CD4-positive, alpha-beta T cell treated with Interleukin-12 subunit alpha and Interleukin-12 subunit beta, for 1 hour (primary cell): ENCODE data around the gene BRF1.

ENCODE experiments used
- DNase-seq: peaks from one replicate; pipeline ENCODE4 v3.0.0-alpha.2; 2020

Gene BRF1

DNA sequence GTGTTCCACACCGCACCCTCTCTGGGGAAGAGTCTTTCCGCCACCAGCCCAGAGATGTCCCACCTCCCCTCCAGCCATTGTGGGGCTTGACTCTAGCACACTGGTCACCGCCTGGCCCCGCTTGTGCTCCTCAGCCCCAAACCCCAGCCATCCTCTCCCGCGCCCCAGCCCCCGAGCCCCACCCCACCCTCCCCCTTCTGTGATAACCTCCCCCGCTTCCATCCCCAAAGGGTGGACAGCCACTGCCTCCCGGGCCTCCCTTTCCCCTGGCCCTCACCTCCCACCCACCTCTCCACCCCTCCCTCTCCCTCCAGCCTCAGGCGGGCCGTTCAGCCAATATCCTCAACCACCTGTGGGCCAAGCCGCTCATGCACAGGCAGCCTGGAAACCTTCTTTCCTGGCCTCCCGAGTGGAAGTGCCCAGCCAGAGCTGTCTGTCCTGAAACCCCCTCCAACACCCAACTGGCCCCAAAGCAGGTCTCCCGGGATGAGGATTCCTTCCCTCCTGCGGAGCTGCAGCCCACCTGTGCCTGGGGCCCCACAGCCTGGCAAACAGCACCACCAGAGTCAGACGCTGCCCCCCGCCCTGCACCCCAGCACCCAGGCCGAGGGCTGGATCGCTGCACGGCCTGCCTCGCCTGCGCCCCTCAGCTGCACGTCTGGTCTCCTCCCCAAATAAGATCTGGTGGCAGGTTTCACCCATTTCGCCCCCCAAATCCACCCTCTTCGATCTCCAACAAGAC is 92.6 kb downstream of the BRF1 start:
- DNase-seq = no peak

DNA sequence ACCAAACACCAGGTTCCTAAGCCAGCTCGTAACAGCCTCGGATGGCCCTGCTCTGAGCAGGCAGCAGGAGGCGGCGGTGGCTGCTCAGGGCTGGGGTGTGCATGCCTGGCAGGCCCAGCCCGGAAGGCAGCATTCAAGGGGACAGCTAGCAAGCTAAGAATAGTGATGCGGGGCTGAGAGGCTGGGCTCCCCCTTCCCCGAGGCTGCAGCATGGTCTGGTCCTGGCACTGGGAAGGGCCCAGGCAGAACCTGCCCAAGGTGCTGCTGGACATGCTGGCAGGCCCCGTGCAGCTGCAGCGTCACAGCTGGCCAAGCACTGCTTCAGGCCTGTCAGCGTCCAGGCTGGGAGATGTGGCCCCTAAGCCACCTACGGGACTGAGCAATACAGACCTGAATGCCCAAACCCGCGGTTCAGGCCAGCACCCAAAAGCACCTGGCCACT is 93.3 kb downstream of the BRF1 start:
- no peak for DNase-seq

DNA sequence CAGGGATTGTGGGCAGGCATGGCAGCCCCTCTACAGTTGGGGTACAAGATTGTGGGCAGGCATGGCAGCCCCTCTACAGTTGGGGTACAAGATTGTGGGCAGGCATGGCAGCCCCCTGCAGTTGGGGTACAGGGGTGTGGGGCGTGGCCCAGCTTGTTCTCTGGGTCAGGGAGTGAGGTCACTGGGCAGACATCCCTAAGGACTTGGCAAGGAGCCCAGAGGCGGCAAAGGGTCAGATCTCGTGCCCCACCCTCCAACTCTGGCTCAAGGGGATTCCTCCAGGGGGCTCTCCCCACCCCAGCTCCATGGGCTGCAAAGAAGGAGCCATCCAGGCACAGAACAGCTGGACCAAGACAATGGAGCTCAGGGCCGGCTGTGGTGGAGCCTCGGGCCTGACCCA is 93.9 kb downstream of the BRF1 start:
- DNase-seq = no peak

DNA sequence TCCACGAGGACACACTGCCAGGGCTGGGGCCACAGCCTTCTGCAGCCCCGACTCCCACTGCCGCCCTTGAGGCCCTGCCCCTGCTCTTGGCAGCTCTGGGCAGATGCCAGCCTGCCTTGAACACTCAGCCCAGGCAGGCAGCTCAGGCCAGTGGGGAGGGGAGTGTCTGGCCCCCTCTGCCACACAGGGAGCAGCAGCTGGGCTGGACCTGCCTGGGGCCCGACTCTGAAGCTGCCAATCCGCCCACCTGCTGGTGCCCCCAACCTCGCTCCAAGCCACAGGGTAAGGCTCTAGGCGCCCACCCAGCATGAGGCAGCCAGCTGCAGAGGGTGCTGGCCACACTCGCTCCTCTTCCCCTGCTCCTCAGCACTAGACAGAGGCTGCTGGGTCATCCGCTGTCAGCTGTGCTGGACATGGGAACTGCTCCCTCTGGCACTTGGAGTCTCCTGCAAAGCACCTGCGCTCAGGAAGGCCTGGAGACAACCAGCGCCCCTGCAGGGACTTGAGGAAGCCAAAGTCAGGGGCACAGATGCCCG is 95.1 kb downstream of the BRF1 start:
- no peak for DNase-seq

DNA sequence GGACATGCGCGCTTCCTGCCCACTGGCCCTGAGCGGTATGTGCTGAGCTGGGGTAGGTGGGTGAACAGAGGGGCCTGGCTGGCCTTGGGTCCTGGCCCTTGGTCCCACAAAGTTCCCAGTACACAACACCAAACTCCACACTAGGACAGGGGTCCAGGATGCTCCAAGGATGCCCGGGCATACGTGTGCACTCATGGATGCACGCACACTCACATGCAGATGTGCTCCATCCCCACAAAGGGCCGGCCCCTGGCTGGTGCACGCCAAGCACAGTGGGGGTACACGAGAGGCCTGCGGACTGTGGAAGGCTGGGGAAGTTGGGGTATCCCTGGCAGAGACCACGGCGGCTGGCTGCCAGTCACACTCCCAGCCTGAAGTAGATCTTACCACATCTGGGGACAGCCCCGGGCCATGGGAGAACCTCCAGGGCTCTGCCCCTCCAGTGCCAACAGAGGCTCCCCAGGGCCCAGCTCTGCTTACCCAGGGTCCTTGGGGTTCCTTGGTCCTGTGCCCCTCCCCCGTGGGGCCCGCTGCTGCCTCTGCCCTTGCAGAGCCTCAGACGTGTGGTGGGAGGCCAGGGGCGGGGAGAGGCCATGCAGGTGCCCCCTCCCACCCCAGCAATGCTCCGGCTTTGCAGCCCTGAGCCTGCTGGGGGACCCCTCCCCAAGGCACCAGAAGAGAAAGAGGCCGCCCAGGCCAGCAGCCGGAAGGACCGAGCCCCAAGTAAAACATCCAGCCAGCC is 95.7 kb downstream of the BRF1 start:
- no peak for DNase-seq

DNA sequence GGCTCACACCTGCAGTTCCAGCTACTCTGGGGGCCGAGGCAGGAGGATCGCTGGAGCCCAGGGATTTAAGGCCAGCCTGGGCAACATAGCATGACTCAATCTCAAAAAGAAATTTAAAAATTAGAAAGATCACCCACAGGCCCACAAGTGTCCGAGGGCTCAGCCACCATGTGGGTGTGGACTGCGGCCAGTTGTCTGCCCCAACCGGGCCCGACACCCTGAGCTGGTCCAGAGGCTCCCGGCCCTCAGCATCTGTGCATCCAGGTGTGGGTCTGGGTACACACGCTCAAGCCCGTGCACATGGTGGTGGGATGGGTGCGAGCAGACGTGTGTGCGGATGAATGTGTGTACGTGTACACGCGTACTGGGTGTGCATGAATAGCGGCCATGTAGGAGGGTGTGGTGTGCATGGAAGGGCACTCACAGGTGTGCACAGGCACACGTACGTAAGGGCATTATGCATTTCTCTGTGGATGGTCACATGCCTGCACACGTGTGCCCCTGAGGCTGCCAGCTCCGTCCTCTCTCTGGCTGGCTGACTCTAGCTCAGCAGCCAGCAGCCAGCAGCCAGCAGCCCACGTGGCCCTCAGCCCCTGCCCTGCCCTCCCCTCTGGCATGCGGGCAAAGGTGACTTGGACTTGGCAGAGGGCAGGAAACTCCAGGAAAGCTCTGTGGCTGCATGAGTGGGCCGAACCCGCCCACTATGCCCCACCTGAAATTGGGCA is 96.4 kb downstream of the BRF1 start:
- DNase-seq = no peak

DNA sequence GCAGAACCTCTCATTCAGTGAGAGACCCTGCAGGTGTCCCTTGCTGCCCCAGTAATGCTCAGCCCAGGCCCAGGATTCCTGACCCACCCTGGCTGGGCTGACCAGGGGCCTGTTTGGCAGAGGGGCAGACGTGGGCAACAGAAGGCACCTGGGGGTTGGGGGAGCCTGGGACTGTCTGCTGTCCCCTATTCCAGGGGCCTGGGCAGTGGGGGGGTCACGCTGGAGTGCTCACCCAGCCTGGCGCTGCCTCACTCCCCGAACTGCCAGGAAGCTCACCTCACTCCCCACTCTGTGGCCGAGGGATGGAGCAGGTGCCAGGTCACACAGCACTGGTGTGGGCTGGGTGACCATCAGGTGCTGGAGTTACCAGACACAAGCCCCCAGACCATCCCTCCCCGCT is 97.1 kb downstream of the BRF1 start:
- DNase-seq = no peak

DNA sequence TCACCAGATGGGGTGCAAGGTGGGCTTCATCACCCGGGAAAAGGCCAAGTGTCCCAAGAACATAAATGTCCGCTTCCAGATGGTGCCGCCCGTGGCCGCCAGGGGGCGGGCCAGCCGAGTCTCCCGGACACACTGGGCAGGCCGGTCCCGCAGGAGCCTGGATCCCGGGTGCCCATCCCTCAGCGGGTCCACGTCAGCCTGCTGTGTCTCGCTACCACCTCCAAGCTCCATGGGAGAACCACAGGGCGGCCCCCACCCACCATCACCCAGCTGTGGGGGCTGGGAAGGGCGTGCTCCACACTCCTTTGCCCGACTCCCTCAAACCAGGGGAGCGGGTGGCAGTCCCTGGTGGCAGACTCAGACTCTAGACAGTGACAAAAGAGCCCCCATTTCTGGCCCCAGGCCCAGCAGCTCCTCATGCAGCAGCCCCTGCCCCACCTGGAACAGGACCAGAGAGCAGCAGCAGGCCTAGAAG is 97.7 kb downstream of the BRF1 start:
- DNase-seq = peak; percentile 61

DNA sequence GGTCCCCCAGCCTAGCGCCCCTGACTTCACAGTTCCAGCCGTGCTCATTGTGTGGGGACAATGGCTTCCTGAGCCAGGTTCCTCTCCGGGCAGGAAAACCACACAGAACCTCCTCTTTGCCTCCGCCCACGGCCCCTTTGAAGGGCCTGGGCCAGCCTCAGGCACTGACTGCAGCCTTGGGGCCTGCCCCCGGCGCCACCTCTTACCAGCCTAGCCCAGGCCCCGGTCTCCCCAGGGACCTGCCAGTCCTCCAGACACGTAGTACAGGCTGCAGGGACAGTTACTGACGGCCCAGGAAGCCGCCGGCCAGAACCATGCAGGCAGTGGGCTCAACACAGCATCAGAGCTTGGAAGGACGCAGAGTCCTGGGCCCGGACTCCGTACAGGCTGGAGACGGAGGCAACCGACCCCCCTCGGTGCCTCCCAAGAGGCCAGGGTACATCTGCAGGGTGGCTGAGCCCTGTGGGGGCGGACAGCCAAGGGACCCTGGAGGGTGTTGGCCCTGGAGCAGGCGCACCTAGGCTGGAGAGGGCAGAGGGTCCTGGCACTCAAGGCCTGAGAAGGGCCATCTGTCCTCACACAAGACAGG is 98.8 kb downstream of the BRF1 start:
- no peak for DNase-seq

DNA sequence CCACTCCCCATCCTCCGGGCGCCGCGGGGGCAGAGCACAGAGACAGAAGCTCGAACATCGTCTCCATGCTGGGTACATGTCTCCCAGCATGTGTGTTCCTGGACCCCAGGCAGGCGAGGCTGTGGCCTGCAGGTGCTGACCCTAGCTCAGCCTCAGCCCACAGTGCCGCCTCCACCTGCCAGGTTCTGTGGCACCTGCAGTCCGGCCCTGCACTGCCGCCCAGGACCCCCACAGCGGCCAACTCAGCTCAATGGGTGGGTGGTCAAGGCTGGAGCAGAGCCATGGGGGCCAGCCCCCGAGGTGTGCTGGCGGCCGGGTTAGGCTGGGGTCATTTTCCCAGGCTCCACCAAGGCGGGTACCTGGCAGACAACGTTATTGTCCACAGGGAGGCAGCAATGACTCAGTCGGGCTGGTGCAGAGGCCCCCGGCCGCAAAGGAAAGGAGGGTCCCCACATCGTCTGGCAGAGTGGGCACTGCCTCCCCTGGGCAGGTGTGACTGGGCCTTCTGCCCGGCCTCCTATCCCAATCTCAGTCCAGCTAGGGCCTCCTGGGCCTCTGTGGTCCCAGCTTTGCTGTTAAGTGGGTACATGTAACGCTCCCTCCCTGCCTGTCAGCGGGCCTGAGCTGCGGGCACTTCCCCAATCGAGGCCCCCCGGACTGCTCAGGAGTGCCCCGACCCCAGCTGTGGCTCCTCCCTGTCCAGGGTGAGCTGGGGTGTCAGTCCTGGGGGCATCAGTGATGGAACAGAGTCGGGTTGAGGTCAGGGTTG is 99.5 kb downstream of the BRF1 start:
- no peak for DNase-seq

DNA sequence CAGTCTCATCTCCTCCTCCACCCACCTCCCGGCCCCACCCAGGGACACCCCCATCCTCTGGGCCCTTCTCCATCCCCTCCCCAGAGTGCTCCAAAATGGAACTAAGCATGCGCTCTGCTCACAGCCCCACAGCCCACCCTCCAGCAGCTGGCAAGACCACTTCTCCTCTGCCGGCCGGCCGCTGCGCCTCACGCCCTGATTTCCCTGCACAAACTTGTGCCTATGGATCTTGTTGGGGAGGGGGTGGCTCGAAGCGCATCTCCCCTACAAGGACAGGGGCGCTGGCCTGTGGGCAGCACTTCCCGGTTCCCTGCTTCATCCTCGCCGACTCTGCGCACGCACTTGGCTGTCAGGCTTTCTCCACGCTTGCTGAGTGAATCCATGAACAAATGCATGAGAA is 100.2 kb downstream of the BRF1 start:
- DNase-seq = no peak

DNA sequence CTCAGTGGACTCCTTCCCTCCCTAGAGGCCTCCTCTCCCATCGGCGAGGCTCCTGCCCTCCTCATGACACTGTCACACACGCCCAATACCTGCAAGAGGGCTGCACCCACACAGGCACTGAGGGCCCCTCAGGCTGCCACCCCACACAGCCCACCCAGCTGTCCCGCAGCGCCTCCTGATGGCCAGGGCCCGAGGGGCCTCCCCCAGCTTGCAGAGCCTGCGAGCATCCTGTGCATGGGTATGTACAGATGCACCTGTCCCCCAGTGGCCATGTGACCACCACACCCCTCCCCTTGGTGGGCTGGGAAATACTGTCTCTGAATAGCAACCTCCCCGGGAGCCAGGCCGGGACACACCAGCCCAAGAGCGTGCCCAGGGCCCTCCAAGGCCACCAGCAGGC is 100.7 kb downstream of the BRF1 start:
- DNase-seq = no peak

DNA sequence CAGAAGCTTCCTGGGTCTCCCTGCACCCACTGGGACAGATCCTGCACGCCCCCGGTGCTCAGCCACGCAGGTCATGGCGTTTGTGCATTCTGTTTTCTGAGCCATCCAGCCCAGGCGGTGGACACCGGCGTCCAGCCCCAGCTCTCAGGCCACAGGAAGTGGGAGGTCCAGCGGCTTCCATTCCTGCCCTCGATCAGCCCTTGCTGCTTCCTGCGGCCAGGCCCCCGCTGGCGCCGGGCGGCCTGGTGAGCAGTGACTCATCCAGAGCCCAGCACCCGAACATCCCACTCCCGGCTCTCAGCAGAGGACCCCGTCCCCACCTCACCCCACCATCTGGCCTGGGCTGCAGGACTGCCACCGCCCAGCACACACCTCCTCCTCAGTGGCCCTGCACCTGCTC is 101.7 kb downstream of the BRF1 start:
- no peak for DNase-seq

DNA sequence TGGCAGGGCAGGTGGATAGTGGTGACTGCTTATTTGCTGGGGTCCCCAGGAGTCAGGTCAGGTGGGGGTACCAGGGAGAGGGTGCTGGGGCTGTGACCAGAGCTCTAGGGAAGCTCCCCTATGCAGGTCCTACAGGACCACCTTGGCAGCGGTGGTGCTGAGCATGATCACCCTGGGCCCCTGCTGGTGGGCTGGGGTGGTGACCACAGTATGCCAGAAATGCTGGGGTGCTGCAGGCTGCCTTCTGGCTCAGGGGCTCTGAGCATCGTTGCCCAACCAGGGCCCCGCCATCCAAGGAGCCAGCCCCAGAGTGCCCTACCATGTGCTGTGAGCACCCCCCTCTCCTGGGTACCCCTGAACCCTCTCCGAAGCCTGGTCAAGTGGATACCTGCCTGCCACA is 102.2 kb downstream of the BRF1 start:
- no peak for DNase-seq

DNA sequence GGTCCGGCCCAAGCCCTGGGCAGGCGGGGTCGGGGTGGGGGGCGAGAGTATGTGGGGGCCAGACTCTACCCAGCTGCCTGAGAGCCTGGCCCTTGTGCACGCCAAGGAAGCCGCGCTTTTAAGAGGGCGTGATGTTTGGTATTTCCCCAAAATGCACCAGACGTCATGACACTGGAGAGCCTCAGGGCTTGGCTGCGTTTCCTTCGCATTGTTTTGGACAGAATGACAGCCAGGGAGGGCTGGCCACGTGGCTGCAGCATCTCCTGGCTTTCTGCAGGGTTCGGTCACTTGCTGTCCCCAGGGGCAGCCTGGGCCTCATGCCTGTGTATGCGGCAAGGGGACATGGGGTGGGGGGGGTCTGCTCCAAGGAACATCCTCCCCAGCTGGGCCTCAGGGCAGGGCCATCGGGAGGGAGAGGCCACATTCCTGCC is 103.6 kb downstream of the BRF1 start:
- no peak for DNase-seq

DNA sequence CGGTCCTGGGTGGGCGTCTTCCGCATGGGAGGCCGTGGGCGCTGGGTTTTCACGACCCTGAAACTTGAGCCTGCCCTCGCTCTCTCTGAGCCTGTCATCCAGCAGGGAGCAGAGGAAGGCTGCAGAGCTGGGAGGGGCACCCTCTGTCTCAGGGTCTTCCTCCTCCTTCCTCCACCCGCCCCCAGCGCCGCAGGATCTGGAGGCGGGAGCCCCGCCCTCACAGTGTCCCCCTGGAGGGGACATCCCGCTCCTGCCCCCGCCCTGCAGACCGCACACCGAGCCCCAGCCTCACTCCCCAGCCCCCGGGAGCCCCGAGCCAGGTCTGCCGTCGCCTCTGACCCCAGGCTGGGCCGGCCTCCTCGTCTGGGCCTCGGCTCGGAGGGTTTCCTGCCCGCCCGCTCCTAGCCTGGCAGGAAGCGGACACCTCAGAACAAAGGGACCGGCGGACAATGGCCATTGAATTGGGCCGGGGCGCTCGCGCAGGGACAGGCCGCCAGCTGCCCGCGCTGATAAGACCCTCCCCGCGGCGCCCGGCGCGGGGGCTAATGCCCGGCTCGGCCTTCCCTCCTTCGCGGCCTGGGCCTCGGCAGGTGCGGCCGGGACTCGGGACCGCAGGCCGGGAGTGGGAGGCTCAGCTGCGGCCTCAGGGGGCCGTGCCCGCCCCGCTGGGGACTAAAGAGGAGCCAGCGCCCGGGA is 104.4 kb downstream of the BRF1 start:
- no peak for DNase-seq

DNA sequence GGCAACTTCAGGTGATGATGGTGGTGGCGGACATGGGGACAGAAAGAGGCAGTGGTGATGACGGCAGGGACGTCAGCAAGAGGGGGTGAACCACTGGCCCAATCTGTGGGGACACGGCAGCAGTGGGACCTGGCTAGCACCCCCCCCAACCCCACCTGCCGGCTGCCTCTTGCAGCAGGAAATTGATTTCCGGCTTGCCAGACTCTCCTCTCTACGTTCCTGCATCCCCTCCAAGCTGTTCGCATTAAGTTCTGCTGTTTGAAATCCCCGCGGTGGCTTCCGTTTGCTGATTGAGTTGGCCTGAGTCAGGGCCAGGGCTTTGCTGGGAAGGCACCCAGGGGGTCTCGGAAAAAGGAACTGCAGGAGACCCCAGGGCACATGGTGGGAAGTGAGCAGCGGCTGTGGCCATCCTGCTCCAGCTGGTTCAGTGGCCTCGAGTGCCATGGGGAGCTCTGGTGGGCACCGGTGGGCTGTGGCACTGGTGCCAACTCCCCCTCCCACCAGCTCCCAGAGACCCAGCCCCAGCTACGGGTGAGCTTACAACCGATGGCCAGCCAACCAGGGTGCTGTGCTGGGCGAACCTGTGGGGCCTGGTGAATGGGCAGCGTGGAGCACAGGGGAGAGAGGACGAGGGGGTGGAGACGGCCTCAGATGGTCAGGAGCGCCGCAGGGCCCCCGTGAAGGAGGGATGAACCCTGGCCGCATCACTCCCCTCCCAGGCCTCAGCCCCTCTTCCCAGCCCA is 105.1 kb downstream of the BRF1 start:
- no peak for DNase-seq

DNA sequence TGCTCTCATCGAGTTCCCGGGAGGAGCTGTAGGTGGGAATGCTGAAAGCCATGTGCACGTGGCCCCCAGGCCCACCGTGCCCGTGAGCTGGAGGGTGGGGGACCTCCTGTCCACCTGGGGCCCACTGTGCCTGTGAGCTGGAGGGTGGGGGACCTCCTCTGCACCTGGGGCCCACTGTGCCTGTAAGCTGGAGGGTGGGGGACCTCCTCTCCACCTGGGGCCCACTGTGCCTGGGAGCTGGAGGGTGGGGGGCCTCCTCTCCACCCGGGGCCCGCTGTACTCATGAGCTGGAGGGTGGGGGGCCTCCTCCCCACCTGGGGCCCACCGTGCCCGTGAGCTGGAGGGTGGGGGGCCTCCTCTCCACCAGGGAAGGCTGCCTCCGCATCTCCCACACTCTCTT is 105.8 kb downstream of the BRF1 start:
- DNase-seq = no peak

DNA sequence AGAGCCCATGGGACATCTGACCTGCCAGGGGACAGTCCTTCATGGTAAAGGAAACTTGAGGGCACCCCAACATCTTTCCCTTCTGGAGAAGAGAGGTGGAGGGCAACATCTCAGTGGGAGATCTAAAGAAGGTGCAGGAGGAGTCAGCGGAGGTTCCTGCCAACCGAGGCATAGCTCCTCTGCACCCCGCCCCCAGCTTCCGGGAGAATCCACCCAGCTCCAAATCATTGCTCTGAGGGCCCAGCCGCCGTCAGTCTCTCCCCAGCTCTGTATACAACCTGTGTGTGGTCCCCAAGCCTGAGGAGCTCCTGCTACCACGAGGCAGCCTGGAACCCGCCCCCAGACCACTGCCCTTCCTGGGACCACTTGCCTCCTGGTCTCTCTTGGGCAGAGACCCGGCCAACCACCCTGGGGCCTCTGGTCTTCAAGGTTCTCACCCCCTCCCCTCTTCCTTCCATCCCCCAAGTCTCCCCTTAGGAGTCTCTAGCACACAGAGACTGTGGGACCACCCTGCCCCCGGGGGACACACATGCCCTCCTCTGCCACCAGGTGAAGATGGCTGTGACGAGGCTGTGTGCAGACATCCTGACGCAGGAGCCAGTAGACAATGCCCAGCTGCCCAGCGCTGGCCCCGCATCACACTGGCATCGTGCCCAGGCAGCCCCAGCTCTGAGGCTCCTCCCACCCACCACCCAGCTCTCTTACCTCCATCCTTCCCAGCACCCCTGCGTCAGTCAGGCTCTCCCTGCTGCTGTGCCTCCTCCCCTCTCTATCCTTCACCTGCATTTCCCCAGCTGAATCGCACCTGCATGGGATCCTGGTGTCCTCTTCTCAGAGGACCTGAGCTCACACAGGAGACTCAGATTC is 106.7 kb downstream of the BRF1 start:
- peak; percentile 30 for DNase-seq
